ENCODE measurements around the gene ERN1.
A peak's percentile ranks its signal among the peaks of the same experiment; 100 is the strongest.

ERN1 gene

GRCh38 chr17:64092952-64093451, 36.9 kb downstream of the ERN1 start:
- H2AFZ ChIP-seq (ENCODE audit: low read depth) = no peak overlapping the region
- H3K27ac ChIP-seq = no peak overlapping the region
- H3K4me1 ChIP-seq (ENCODE audit: low read depth, poor library complexity, severe bottlenecking) = peaks cover 97% of the 10 kb centered on the region
- H3K9ac ChIP-seq = no peak overlapping the region
- H3K36me3 ChIP-seq (ENCODE audit: insufficient read depth) = peaks cover 3% of the 10 kb centered on the region; the same call in 1 of the 2 replicates
- H4K20me1 ChIP-seq (ENCODE audit: insufficient read depth) = no peaks in the 10 kb centered on the region
- no peak overlapping the region for H3K4me3 ChIP-seq (IDR thresholded peaks at IDR 0.05; ENCODE audit: insufficient read depth, low read depth, low read length)
- no peak for TF ChIP-seq CTCF (conservative IDR thresholded peaks at IDR 0.05; ENCODE audit: low read depth, low read length)
- no peaks in the 10 kb centered on the region for H3K27me3 ChIP-seq (ENCODE audit: insufficient read depth, low read depth)
- H3K4me2 ChIP-seq = peak overlapping the region; percentile 40; the same call in 1 of the 2 replicates
- H3K79me2 ChIP-seq (ENCODE audit: insufficient read depth, low read depth) = peaks cover 20% of the 10 kb centered on the region; the same call in 1 of the 2 replicates

GRCh38 chr17:64092113-64092512, 37.8 kb downstream of the ERN1 start:
- Histone ChIP-seq H2AFZ (ENCODE audit: low read depth) (no peak overlapping the region), H3K4me3 (IDR thresholded peaks at IDR 0.05; ENCODE audit: insufficient read depth, low read depth, low read length) (no peak overlapping the region), H4K20me1 (ENCODE audit: insufficient read depth) (no peaks in the 10 kb centered on the region), H3K4me1 (ENCODE audit: low read depth, poor library complexity, severe bottlenecking) (peaks cover 97% of the 10 kb centered on the region), H3K36me3 (ENCODE audit: insufficient read depth) (peaks cover under 1% of the 10 kb centered on the region; the same call in 1 of the 2 replicates), H3K27ac (no peak overlapping the region), H3K27me3 (ENCODE audit: insufficient read depth, low read depth) (no peaks in the 10 kb centered on the region), H3K79me2 (ENCODE audit: insufficient read depth, low read depth) (peaks cover 27% of the 10 kb centered on the region; the same call in 1 of the 2 replicates), H3K9ac (no peak overlapping the region), H3K4me2 (peak overlapping the region; percentile 72; the same call in 1 of the 2 replicates)
- no peak for TF ChIP-seq CTCF (conservative IDR thresholded peaks at IDR 0.05; ENCODE audit: low read depth, low read length)

- no peak overlapping the region for H3K4me3 ChIP-seq (IDR thresholded peaks at IDR 0.05; ENCODE audit: insufficient read depth, low read depth, low read length)
- H3K27me3 ChIP-seq (ENCODE audit: insufficient read depth, low read depth) = no peaks in the 10 kb centered on the region
- peak overlapping the region; percentile 46; the same call in 1 of the 2 replicates for H3K27ac ChIP-seq
- H3K4me1 ChIP-seq (ENCODE audit: low read depth, poor library complexity, severe bottlenecking) = peaks cover 92% of the 10 kb centered on the region
- no peak for TF ChIP-seq CTCF (conservative IDR thresholded peaks at IDR 0.05; ENCODE audit: low read depth, low read length)
- no peaks in the 10 kb centered on the region for H4K20me1 ChIP-seq (ENCODE audit: insufficient read depth)
- H3K9ac ChIP-seq = no peak overlapping the region
- H2AFZ ChIP-seq (ENCODE audit: low read depth) = no peak overlapping the region
- H3K4me2 ChIP-seq = peak overlapping the region; percentile 72
- no peaks in the 10 kb centered on the region; the same call in 1 of the 2 replicates for H3K36me3 ChIP-seq (ENCODE audit: insufficient read depth)
- H3K79me2 ChIP-seq (ENCODE audit: insufficient read depth, low read depth) = peaks cover 27% of the 10 kb centered on the region; the same call in 1 of the 2 replicates
Measured at GRCh38 chr17:64091571-64091970, 38.4 kb downstream of the ERN1 start.

GRCh38 chr17:64091116-64091515, 38.8 kb downstream of the ERN1 start:
- Histone ChIP-seq H3K27ac (peak overlapping the region; percentile 46; the same call in 1 of the 2 replicates), H3K27me3 (ENCODE audit: insufficient read depth, low read depth) (no peaks in the 10 kb centered on the region), H3K4me3 (IDR thresholded peaks at IDR 0.05; ENCODE audit: insufficient read depth, low read depth, low read length) (no peak overlapping the region), H3K79me2 (ENCODE audit: insufficient read depth, low read depth) (peaks cover 27% of the 10 kb centered on the region; the same call in 1 of the 2 replicates), H3K9ac (no peak overlapping the region), H3K36me3 (ENCODE audit: insufficient read depth) (no peaks in the 10 kb centered on the region; the same call in 1 of the 2 replicates), H2AFZ (ENCODE audit: low read depth) (no peak overlapping the region), H3K4me2 (peak overlapping the region; percentile 72), H4K20me1 (ENCODE audit: insufficient read depth) (no peaks in the 10 kb centered on the region), H3K4me1 (ENCODE audit: low read depth, poor library complexity, severe bottlenecking) (peaks cover 92% of the 10 kb centered on the region)
- TF ChIP-seq CTCF (conservative IDR thresholded peaks at IDR 0.05; ENCODE audit: low read depth, low read length) = no peak
